HG03175 (cell line): ENCODE measurements around the gene TMPRSS9.

ENCODE experiments used
- ATAC-seq: cut with Tn5 transposase; IDR thresholded peaks from one replicate; pipeline ENCODE4 v1.9.1; 2021; ENCODE audit warnings: mild to moderate bottlenecking, moderate library complexity; ENCODE audit not compliant: unreplicated experiment

TMPRSS9 gene

GRCh38 chr19:2329149-2329478, 31.0 kb upstream of the TMPRSS9 start:
- no peak for ATAC-seq

GRCh38 chr19:2329501-2329916, 30.6 kb upstream of the TMPRSS9 start:
- no peak for ATAC-seq

- no peak for ATAC-seq
These were observed 29.8 kb upstream of the TMPRSS9 start for GRCh38 chr19:2330255-2330631.

- ATAC-seq = no peak
These were observed 29.3 kb upstream of the TMPRSS9 start for GRCh38 chr19:2330632-2331284.

GRCh38 chr19:2331601-2332246, 28.3 kb upstream of the TMPRSS9 start:
- no peak for ATAC-seq

GRCh38 chr19:2332341-2333026, 27.6 kb upstream of the TMPRSS9 start:
- ATAC-seq = peak; percentile 60

GRCh38 chr19:2333027-2333806, 26.8 kb upstream of the TMPRSS9 start:
- ATAC-seq = no peak

- ATAC-seq = no peak
These were observed 26.3 kb upstream of the TMPRSS9 start for GRCh38 chr19:2333807-2334211.

DNA sequence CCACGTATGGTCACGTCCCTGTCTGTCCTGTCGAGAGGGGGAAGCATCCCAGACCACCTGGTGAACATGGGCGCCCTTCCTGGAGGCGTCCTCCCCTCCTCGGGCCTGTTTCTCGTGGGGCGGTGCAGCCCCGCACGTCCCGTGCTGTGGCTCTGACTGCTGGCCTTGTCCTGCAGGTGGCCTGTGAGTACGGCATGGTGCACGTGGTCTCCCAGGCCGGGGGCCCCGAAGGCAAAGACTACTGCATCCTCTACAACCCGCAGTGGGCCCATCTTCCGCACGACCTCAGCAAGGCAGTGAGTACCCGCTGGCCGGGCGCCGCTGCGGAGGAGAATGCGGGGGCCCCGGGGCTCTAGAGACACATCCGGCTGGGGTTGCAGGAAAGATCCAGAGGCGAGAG, 25.6 kb upstream of the TMPRSS9 start:
- no peak for ATAC-seq

DNA sequence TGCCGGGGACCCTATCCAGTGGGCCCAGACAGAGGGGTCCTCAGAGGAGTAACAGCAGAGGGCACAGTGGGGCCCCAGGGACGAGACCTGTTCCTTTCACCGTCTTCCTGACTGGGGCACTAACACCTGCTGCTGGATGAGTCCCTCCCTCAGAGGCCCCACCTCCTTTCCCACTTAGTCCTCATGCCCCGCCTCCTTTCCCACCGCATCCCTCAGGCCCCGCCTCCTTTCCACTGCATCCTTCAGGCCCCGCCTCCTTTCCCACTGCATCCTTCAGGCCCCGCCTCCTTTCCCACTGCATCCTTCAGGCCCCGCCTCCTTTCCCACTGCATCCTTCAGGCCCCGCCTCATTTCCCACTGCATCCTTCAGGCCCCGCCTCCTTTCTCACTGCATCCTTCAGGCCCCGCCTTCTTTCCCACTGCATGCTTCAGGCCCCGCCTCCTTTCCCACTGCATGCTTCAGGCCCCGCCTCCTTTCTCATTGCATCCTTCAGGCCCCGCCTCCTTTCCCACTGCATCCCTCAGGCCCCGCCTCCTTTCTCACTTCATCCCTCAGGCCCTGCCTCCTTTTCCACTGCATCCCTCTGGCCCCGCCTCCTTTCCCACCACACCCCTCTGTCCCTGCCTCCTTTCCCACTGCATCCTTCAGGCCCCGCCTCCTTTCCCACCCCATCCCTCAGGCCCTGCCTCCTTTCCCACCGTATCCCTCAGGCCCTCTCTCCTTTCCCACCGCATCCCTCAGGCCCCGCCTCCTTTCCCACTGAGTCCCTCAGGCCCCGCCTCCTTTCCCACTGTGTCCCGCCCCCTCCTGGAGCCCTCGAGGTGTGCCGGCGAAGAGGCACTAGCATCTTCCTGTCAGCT, 24.8 kb upstream of the TMPRSS9 start:
- ATAC-seq = no peak

DNA sequence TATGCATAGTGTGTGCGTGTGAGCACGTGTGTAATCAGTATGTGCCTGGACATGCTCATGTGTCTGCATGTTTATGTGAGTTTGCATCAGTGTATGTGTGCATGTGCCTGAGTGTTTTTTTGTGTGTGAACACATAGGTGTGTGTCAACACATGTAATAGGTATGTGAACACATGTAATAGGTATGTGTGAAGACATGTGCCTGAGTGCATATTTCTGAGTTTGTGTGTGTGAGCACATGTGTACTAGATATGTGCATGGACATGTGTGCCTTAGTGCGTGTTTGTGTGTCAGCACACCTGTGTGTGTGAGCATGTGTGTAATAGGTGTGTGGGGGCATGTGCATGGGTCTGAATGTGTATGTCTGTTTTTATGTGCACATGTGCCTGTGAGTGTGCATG, 24.2 kb upstream of the TMPRSS9 start:
- ATAC-seq = no peak

- no peak for ATAC-seq
These were observed 23.3 kb upstream of the TMPRSS9 start for GRCh38 chr19:2336528-2337328.

GRCh38 chr19:2337329-2337707, 22.7 kb upstream of the TMPRSS9 start:
- ATAC-seq = no peak

DNA sequence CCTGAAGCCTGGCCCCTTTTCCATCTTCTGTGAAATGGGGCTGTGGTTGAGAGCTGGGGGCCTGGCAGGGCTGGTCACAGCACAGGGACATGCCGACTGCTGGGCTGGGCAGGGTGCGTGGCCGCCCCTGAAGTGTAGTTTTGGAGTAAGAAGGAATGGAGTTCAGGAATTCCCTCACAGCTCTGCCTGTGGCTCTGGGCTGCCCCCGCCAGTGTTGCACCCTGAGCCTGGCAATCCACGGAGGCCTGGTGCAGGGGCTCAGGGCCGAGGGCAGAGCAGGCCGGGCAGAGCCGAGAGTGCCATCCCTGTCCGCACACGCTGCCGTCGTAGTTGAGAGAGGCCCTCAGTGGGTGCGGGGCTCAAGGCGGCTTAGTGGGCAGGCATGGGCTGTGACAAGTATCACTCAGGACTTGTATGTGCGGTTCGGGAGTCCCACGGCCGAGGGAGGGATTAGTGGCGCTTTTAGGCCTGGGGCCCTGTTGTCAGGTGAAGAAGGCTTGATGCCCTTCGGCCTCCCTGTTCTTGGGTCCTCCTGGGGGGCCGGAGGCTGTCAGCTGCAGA, 21.9 kb upstream of the TMPRSS9 start:
- no peak for ATAC-seq

- ATAC-seq = no peak
These were observed 21.1 kb upstream of the TMPRSS9 start for GRCh38 chr19:2338751-2339643.

- ATAC-seq = no peak
These were observed 20.3 kb upstream of the TMPRSS9 start for GRCh38 chr19:2339644-2340310.

DNA sequence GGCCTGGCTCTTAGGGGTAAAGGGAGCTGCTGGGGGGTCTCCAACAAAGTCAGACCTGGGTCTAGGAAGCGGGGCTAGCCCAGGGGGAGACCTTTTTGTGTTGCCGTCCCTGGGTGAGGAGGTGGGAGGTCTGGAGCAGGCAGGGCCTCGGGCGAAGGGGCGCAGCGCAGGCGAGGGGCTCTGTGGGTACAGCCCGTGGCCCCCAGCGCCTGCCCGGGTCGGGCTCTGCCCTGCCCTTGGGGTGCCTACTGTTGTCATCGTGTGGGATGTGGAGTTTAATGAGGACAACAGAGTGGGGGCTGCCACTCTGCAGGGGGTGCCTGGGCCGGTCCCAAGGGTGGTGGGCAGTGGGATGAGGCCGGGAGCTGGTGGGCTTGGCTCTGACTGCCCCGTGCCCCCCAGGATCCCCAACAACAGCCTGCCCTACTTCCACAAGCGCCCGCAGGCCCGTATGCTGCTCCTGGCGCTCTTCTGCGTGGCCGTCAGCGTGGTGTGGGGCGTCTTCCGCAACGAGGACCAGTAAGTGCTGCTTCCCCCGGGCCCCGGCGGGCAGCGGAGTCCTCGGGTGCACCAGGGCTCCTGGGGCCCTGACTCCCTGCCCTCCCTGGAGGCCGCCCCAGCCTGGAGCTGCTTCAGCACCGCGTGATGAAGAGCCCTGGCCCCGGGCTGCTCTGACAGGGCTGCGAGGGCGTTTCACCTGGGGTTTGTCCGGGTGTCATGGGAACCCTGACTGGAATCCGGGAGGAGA, 19.4 kb upstream of the TMPRSS9 start:
- ATAC-seq = no peak
